GM19467 (cell line): ENCODE results near the gene TRAPPC10.
"Not testable (repeated sequence)": the region's sequence is repeated elsewhere in the genome, so short reads cannot be mapped to it uniquely, and the experiment has no call there.

Experiments used
- ATAC-seq: cut with Tn5 transposase; IDR thresholded peaks from one replicate; pipeline ENCODE4 v1.9.1; 2021; ENCODE audit warnings: mild to moderate bottlenecking, moderate library complexity; ENCODE audit not compliant: unreplicated experiment

The TRAPPC10 gene

DNA sequence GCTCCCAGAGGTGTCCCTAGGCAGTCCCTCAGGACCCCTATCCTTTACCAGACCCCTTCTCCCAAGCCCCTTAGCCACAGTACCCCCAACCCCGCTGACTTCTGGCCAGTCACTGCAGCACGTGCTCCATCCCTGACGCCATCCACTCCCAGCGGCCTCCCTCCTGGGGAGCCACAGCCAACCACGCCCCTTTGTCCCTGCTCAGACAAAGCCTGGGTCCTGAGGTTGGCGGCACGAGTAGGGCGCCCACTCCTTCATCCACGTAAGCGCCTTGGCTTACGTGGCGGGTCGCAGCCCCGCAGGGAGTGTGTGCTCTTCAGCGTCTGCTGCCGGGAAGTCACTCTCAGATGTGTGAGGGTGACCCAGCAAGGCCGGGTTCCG, 128.4 kb downstream of the TRAPPC10 start:
- not testable (repeated sequence) for ATAC-seq

DNA sequence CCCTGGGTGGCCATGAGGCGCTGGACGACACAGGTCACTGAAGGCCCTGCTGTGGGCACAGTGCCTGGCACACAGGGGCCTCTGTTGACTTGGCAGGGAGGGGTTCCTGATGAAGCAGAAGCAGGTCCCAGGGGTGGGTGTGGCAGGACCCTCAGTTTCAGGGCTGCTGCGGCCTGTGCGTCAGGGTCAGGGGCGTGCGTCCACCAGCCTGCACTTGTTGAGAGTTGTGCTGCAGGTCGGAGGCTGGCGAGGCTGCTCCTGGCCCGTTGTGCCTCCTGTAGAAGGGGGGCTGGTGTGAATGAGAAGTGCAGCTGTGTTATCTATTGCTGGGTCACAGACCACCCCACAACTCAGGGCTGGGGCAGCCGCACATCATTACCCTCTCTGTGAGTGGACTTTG, 130.4 kb downstream of the TRAPPC10 start:
- ATAC-seq = not testable (repeated sequence)

DNA sequence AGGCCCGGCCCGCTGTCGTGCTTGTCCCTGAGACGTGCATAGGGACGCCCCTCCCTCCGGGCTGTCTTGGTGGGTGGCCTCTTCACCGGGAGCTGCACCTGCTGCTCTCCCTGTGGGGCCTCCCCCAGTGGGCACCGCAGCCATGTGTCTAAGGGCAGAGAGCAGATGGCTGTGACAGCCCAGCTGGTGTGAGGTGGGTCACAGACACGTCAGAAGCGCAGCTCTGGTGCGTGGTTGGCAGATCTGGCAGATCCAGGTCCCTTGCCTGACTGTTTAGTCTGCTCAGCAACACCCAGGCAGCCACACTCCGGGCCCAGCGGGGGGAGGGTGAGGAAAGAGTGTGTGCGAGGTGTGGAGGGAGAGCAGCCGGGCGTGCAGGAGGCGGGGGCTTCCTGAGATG, 131.3 kb downstream of the TRAPPC10 start:
- not testable (repeated sequence) for ATAC-seq

DNA sequence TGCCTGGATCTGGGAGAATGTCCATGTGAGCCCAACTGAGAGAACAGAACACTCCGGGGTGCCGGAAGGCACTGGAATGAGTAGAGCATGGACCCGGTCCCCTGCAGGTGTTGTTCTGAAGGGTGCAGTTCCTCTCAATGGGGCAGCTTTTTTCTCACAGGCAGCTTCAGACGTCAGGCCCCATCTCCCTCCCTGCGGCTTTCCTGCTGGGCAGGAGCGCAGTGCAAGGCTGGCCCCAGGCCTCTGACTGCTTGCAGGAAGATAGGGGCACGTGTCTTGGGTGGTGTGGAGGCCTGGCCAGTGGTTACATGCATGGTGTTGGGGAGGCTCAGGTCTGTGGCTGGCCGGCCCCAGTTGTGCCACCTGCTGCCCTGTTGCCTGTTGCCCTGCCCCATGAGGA, 131.9 kb downstream of the TRAPPC10 start:
- ATAC-seq = not testable (repeated sequence)

DNA sequence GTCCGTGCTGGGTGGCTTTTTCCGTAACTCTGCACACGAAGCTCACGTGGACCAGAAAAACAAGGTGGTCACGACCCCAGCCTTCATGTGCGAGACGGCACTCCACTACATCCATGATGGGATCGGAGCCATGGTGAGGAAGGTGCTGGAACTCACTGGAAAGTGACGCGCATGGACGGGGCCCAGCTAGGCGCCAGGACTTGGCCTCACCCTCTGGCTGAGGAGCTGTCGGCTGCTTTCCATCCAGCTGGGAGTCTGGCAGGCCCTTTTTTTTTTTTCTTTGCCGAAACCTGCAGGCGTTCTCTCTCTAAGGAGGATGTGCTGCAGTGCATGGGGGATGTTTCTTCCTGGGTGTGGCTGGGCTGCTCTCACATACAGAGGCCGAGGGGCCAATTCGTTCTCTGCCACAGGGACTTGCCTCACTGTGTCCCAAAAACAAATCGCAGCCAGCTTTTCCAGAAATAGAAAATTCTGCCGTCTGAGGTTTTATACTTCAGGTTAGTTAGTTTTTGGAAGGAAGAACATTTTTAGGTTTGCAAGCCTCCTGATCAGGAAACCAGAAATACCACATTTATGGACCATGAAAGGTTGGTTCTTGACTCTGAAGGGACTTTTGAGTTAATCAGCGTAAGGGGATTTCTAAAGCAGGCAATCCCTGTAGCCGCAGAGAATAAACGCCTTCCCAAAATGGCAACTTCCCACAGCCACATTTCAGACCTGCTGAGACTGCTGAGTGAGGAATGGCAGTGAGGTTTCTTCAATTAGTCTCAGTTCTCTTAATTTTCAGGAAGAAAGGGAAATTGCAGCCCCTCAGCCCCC, 132.9 kb downstream of the TRAPPC10 start:
- ATAC-seq = not testable (repeated sequence)

DNA sequence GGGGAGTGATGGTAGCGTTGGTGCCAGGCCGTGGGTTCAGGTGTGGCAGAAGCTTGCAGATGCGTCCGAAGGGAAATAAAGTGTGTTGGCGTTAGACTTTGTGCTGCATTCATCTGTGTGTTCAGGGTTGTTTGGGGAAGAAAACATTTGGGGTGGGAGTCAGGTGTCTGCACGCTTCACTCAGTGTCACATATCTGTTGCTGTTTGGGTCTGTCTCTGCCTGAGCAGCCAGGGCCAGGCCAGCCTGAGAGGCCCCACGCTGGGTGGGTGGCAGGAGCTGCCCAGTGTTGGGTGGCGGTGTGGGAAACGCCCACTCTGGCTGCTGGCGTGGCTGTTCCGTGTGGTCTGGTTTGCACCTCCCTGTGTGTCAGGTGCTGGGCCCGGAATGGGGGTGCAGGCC, 133.5 kb downstream of the TRAPPC10 start:
- ATAC-seq = not testable (repeated sequence)

DNA sequence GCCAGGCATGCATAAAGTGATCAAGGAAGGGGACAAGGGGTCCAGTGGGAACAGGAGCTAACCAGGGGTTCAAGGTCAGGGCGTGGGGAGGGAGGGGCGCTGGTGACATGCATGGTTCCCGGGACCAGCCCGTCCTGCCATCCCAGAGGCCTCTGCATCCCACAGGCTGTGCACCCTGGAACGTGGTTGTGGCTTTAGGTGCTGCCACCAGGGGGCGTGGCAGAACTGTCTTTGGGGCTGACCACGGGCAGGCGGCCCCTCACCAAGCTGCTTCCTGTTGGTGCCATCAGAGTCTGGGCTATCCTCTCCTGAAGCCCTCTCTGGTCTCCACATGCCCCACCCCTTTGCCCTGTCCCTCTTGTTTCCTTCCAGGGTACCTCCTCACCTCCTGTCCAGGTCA, 135.0 kb downstream of the TRAPPC10 start:
- not testable (repeated sequence) for ATAC-seq

DNA sequence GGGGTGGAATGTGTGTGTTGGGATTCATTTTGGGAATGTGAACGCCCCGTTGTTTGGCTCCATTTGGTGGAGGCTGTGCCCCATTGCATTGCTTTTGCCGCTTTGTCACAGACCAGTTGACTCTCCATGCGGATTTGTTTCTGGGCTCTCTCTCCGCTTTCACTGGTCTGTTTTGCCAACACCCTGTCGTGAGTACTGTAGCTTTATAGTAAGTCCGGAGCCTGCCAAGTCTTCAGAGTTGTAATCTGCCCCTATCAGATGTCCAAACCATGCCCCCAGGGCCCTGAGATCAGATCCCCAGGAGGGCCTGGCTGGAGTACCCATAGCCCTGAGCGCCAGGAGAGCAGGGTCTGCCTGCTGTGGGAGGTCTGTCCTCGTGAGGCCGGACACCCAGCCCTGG, 138.1 kb downstream of the TRAPPC10 start:
- not testable (repeated sequence) for ATAC-seq

DNA sequence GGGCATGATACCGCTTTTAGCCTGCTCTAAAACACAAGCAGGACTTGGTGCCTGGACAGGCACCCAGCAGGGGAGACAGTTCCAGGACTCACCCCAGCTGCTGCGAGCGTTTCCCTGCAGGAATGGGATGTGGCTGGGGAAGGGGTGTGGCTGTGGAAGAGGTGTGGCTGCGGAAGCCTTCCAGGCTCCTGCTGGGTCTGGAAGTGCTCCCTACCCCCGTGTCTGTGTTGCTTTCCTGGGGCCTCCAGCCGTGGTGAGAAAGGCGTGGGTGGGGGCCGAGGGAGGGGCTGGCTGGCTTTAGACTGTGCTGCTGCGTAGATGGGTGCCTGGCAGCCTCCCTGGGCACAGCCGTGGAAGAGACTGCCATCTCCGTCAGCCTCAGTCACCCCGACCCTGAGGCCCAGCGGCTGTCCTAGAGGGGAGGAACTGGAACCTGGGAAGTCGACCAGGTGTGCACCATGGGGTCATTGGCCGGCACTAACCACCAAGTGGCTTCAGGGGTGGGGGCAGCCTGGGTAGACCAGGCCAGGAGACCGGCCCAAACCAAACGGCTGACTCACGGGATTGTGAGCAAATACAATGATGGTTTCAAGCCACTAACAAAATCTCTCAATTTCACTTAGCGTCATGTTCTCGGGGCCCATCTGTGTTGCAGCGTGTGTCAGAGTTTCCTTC, 141.2 kb downstream of the TRAPPC10 start:
- ATAC-seq = not testable (repeated sequence)

DNA sequence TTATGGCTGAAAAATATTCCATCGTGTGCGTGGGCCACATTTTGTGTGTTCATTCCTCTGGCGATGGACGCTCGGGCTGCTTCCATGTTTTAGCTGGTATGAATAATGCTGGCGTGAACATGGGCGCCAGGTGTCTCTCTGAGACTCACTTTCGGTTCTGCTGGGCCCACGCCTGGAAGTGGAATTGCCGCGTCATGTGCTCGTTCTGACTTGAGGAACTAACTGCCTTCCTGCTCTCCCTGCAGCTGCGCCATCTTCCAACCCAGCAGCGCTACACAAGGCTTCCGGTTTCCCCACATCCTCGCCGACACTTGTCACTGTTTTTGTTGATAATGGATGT, 141.8 kb downstream of the TRAPPC10 start:
- not testable (repeated sequence) for ATAC-seq

DNA sequence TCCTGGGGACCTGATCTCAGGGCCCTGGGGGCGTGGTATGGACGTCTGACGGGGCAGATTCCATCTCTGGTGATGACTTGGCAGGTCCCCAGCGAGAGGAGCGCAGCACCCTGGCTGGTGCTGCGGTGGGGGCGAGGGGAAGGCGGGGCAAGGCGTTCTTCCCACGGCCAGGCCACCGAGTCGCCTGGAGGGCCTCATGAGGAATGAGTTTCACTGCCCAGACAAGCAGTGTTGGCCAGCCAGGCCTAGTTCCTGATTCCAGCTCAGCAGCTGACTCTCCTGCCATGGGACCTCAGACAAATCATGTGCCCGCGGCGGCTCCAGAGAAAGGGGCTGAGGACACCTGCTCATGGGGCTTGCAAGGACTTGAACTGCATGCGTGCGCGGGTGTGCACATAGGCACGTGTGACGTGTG, 142.7 kb downstream of the TRAPPC10 start:
- ATAC-seq = peak; percentile 42

DNA sequence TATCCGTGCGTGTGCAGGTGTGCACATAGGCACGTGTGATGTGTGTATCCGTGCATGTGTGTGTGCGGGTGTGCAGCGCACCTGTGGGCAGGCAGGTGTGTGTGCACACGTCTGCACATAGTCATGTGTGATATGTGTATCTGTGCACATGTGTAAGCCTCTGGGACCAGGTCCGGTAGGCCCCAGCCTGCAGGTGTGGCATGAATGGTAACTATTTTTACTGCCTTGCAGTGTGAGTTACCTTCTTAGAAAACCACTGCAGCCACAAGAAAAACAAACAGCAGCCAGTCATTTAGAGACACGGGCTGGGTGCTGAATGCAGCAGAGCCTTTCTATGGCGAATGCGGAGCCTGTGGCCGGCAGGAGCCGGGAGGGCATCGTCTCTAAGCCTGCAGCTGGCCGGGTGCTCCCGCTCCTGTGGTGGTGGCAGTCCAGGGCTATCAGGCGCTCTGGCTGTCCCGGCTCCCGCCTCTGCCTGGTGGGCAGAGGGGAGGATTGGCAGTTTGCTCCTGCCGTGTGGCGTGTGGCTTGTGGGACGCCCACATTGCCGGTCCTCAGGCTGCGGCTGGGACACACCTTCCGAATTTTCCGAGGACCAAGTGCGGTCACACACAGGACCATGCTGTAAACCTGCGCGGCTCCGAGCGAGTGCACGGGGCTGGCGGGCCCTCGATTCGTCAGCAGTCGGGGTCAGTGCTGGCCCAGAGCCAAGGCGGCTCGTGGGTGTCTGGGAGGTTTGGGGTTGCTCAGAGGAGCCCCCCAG, 143.3 kb downstream of the TRAPPC10 start:
- peak; percentile 39 for ATAC-seq

DNA sequence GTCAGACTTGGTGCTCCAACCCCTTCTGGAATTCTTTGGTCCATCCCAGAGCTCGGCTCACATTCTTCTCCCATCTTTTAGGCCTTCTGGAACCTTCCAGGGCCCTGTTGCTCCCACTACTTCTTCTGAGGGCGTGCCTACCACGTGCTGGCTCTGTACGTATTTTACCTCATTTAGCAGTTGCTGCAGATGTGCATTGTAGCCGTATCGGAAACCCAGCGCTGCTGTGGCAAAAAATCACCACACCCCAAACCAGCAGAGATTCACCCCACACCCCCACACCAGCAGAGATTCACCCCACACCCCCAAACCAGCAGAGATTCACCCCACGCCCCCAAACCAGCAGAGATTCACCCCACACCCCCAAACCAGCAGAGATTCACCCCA, 143.9 kb downstream of the TRAPPC10 start:
- not testable (repeated sequence) for ATAC-seq
